PC-3 (cell line): ENCODE results near the gene PPP2R3A. TPM values are rescaled to one million over a fixed set of nuclear protein-coding genes. Genes with fewer than 3 reads are reported as not detected.
"Not testable (repeated sequence)": the region's sequence is repeated elsewhere in the genome, so short reads cannot be mapped to it uniquely, and the experiment has no call there.

Source experiments
- ATAC-seq: fragments of 200-7000 bp; cut with Tn5 transposase; 2 replicates; pipeline ENCODE4 v1.9.1; 2020; ENCODE audit warnings: mild to moderate bottlenecking, moderate library complexity
- BruUV-seq: library from RNA; stranded (reverse); fragments of 400-500 nt; replicated peaks from 2 replicates; lab custom pipeline; 2021; lab: Mats Ljungman, UMichigan
- CTCF ChIA-PET: fragments of 300-600 bp; sonication (Branson Sonifier 250); formaldehyde crosslinking; loops from one replicate; lab custom pipeline; 2022; ENCODE audit warnings: antibody characterized with exemption; lab: Charles Lee
- POLR2A ChIA-PET: fragments of 300-600 bp; sonication (Branson Sonifier 250); formaldehyde crosslinking; loops from one replicate; lab custom pipeline; 2022; ENCODE audit warnings: antibody characterized with exemption; ENCODE audit not compliant: unreplicated experiment; lab: Charles Lee
- DNase-seq: peaks from one replicate; pipeline ENCODE4 v3.0.0-alpha.2; 2015
- H2AFZ ChIP-seq: fragments of 300-600 bp; sonication (generic); 2 replicates; pipeline ENCODE4 v1.6.0; 2016; ENCODE audit warnings: antibody characterized with exemption, low read length
- H3F3A ChIP-seq: fragments of 300-600 bp; sonication (generic); one replicate; pipeline ENCODE4 v1.6.0; 2017; ENCODE audit warnings: antibody characterized with exemption, low read length, control low read depth, mild to moderate bottlenecking; ENCODE audit not compliant: unreplicated experiment
- H3K27ac ChIP-seq: fragments of 300-600 bp; sonication (generic); 2 replicates; pipeline ENCODE4 v1.5.1; 2016; ENCODE audit warnings: mild to moderate bottlenecking, low read length
- H3K27me3 ChIP-seq: fragments of 300-600 bp; sonication (generic); 2 replicates; pipeline ENCODE4 v1.6.1; 2016; ENCODE audit warnings: low read length, mixed read lengths
- H3K36me3 ChIP-seq: fragments of 300-600 bp; sonication (generic); 2 replicates; pipeline ENCODE4 v1.6.1; 2016; ENCODE audit warnings: low read depth, mixed run types, low read length, mixed read lengths
- H3K4me1 ChIP-seq: fragments of 300-600 bp; sonication (generic); 2 replicates; pipeline ENCODE4 v1.5.1; 2016; ENCODE audit warnings: low read length; ENCODE audit not compliant: insufficient read depth
- H3K4me2 ChIP-seq: fragments of 300-600 bp; sonication (generic); 2 replicates; pipeline ENCODE4 v1.6.0; 2016; ENCODE audit warnings: low read length
- H3K4me3 ChIP-seq: fragments of 300-600 bp; sonication (generic); 2 replicates; pipeline ENCODE4 v1.5.1; 2016; ENCODE audit warnings: mild to moderate bottlenecking, low read length, mixed read lengths
- H3K79me2 ChIP-seq: fragments of 300-600 bp; sonication (generic); 2 replicates; pipeline ENCODE4 v1.6.1; 2017; ENCODE audit warnings: low read length, mixed read lengths
- H3K9ac ChIP-seq: fragments of 300-600 bp; sonication (generic); 2 replicates; pipeline ENCODE4 v1.6.0; 2016; ENCODE audit warnings: mild to moderate bottlenecking, low read length
- H3K9me2 ChIP-seq: fragments of 300-600 bp; sonication (generic); replicated peaks from 2 replicates; pipeline ENCODE4 v1.6.1; 2016; ENCODE audit warnings: mixed run types, low read length, mixed read lengths
- H3K9me3 ChIP-seq: fragments of 300-600 bp; sonication (generic); 2 replicates; pipeline ENCODE4 v1.6.1; 2016; ENCODE audit warnings: low read length, mixed read lengths
- H4K20me1 ChIP-seq: fragments of 300-600 bp; sonication (generic); 2 replicates; pipeline ENCODE4 v1.6.1; 2016; ENCODE audit warnings: low read length, mixed read lengths
- EZH2 ChIP-seq: fragments of 300-600 bp; sonication (generic); IDR thresholded peaks from one replicate; pipeline ENCODE4 v1.6.1; 2017; ENCODE audit warnings: antibody characterized with exemption, mild to moderate bottlenecking, low read length; ENCODE audit not compliant: unreplicated experiment
- EZH2phosphoT487 ChIP-seq: fragments of 300-600 bp; sonication (generic); IDR thresholded peaks from 2 replicates; pipeline ENCODE4 v1.6.1; 2018; ENCODE audit warnings: mild to moderate bottlenecking, antibody characterized with exemption, low read length, borderline replicate concordance
- intact Hi-C: fragments of 100-400 bp; cut with micrococcal nuclease; formaldehyde crosslinking; loops from 2 replicates; pipeline ENCODE4 v1.9.0; 2023
- total RNA-seq: library from RNA; depleted of rRNA; stranded (reverse); fragments of >200 nt; gene quantifications from 2 replicates; pipeline ENCODE4 v1.2.3, GENCODE V29; 2014
- TF ChIP-seq, protein P1 (sequence below): fragments of 300-600 bp; sonication (generic); conservative IDR thresholded peaks from 2 replicates; pipeline ENCODE4 v1.5.1; 2017; ENCODE audit warnings: antibody characterized with exemption, low read depth, mild to moderate bottlenecking, low read length

PPP2R3A gene
- total RNA-seq, 1 experiment from 2014 or later, result 12.3 TPM

DNA sequence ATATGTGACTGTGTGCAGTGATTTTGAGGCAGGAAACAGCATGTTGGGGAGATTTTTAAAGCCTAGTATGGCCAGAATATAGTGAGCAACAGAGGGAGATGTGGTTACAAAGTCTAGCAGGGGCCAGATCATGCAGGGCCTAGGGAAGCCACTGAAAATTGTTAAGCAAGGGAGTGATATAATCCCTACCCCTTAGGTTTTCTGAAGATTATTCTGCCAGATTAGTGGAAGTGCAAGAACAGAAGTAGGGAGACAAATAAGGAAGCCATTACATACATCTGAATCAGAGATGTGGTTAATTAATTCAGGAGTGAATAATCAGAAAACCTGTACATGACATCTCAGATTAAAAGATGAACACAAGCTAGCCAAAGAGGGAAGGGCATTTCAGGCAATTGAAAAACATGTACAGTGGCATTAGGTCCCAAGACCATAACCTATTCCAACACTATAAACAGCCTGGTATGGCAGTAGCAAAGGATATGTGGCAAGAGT, 175.8 kb downstream of the PPP2R3A start:
- H3K4me2 ChIP-seq, result no peak overlapping the region
- BruUV-seq, result no TSS peak
- H3K9me3 ChIP-seq, result no peaks in the 10 kb centered on the region
- intact Hi-C loops, result no loop called here
- H3K9me2 ChIP-seq, result no peaks in the 10 kb centered on the region
- H4K20me1 ChIP-seq, result no peaks in the 10 kb centered on the region
- no peak overlapping the region for H3K4me3 ChIP-seq
- no peaks in the 10 kb centered on the region for H3F3A ChIP-seq
- no peak for TF ChIP-seq EZH2
- no peak for TF ChIP-seq EZH2phosphoT487
- TF ChIP-seq, protein P1, sequence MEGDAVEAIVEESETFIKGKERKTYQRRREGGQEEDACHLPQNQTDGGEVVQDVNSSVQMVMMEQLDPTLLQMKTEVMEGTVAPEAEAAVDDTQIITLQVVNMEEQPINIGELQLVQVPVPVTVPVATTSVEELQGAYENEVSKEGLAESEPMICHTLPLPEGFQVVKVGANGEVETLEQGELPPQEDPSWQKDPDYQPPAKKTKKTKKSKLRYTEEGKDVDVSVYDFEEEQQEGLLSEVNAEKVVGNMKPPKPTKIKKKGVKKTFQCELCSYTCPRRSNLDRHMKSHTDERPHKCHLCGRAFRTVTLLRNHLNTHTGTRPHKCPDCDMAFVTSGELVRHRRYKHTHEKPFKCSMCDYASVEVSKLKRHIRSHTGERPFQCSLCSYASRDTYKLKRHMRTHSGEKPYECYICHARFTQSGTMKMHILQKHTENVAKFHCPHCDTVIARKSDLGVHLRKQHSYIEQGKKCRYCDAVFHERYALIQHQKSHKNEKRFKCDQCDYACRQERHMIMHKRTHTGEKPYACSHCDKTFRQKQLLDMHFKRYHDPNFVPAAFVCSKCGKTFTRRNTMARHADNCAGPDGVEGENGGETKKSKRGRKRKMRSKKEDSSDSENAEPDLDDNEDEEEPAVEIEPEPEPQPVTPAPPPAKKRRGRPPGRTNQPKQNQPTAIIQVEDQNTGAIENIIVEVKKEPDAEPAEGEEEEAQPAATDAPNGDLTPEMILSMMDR, result no peak
- H2AFZ ChIP-seq, result no peak overlapping the region
- 0 out of 2 replicates have a peak, but pooled peaks cover 3% of the 10 kb centered on the region for H3K36me3 ChIP-seq
- H3K79me2 ChIP-seq, result no peaks in the 10 kb centered on the region
- CTCF ChIA-PET, result no interaction called here
- DNase-seq (no peak), ATAC-seq (no peak)
- POLR2A ChIA-PET, result no interaction called here
- H3K4me1 ChIP-seq, result peaks cover 21% of the 10 kb centered on the region
- H3K9ac ChIP-seq, result no peak overlapping the region
- no peaks in the 10 kb centered on the region for H3K27me3 ChIP-seq
- H3K27ac ChIP-seq, result 0 out of 2 replicates have a peak overlapping the region, but pooled peaks have one; percentile 57

DNA sequence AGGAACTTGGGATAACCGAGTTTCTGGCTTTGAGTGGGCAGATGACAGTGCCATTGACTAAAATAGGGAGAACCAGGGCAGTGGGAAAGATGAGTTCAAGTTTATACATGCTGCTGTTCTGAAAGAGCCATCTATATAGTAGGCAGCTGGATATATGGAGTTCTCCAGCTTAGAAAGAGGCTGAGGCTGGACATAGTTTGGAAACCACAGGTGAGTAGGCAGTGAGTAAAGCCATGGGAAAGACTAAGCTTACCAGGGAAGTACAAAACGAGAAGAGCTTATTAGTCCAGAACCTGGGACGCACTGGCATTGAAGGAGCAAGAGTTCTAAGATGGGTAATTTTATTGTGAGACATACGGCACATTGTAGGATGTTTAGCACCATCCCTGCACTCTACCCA, 176.4 kb downstream of the PPP2R3A start:
- peak overlapping the region; percentile 15; the same call in 1 of the 2 replicates for H3K4me2 ChIP-seq
- no peaks in the 10 kb centered on the region for H3K9me2 ChIP-seq
- DNase-seq, result peak; percentile 43
- ATAC-seq, result peak; percentile 34
- peak overlapping the region; percentile 57 for H3K27ac ChIP-seq
- peaks cover 2% of the 10 kb centered on the region for H3K79me2 ChIP-seq
- H3K4me1 ChIP-seq, result peaks cover 21% of the 10 kb centered on the region
- no peak overlapping the region for H2AFZ ChIP-seq
- no TSS peak for BruUV-seq
- no peak for TF ChIP-seq EZH2
- TF ChIP-seq, protein P1, result no peak
- TF ChIP-seq EZH2phosphoT487, result no peak
- no peaks in the 10 kb centered on the region for H3K9me3 ChIP-seq
- POLR2A ChIA-PET, result no interaction called here
- H3K36me3 ChIP-seq, result 0 out of 2 replicates have a peak, but pooled peaks cover 3% of the 10 kb centered on the region
- no peaks in the 10 kb centered on the region for H3F3A ChIP-seq
- intact Hi-C loops, result loop anchor here (2.0 kb wide), 1 partner anchor 51 kb away; no protein-coding TSS in a partner anchor
- no peaks in the 10 kb centered on the region for H3K27me3 ChIP-seq
- CTCF ChIA-PET, result no interaction called here
- no peak overlapping the region for H3K4me3 ChIP-seq
- no peak overlapping the region for H3K9ac ChIP-seq
- 0 out of 2 replicates have a peak, but pooled peaks cover under 1% of the 10 kb centered on the region for H4K20me1 ChIP-seq

DNA sequence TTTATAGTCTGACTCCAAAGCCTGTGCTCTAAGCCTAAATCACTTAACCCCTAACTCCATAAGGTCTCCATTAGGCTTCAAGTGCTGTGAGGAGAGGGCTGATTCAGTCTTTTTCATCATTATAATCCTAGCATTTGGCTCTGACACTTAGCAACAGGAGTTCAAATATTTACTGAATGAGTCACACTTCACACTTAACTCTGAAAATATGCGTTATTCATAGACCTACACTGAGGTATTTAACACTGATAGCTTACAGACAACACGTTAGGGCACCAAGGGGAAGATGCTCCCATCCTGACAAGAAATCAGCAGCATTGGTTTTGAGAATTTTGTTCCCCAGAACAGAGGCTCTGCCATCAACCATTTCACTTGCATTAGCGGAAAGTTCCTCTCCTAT, 177.1 kb downstream of the PPP2R3A start:
- Histone ChIP-seq H3K9me3 (no peaks in the 10 kb centered on the region), H3K4me1 (peaks cover 21% of the 10 kb centered on the region), H4K20me1 (peaks cover 8% of the 10 kb centered on the region; the same call in 1 of the 2 replicates), H3F3A (no peaks in the 10 kb centered on the region), H3K79me2 (peaks cover 9% of the 10 kb centered on the region), H3K36me3 (peaks cover 7% of the 10 kb centered on the region; the same call in 1 of the 2 replicates), H2AFZ (no peak overlapping the region), H3K9ac (no peak overlapping the region), H3K4me3 (no peak overlapping the region), H3K4me2 (peak overlapping the region; percentile 15; the same call in 1 of the 2 replicates), H3K27me3 (no peaks in the 10 kb centered on the region), H3K27ac (peak overlapping the region; percentile 57), H3K9me2 (no peaks in the 10 kb centered on the region)
- intact Hi-C loops, result loop anchor here (2.0 kb wide), 1 partner anchor 50 kb away; no protein-coding TSS in a partner anchor
- ChIA-PET POLR2A (no interaction called here), CTCF (interaction anchor here (0.5 kb wide), 1 partner anchor 58 kb away, joined by 3 read pairs; no protein-coding TSS in a partner anchor)
- TF ChIP-seq EZH2, result no peak
- TF ChIP-seq, protein P1, result no peak
- no peak for TF ChIP-seq EZH2phosphoT487
- DNase-seq (peak; percentile 84), ATAC-seq (peak; percentile 91)
- BruUV-seq, result TSS peak; percentile 2

DNA sequence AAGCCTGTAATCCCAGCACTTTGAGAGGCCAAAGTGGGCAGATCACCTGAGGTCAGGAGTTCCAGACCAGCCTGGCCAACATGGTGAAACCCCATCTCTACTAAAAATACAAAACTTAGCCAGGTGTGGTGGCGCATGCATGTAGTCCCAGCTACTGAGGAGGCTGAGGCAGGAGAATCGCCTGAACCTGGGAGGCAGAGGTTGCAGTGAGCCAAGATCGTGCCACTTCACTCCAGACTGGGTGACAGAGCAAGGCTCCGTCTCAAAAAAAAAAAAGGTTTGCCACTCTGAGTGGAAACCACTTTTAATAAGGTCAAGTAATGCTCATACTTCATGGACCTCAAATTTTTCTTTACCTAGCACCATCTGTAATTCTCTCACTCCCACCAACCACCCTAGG, 178.9 kb downstream of the PPP2R3A start:
- intact Hi-C loops, ATAC-seq: not testable (repeated sequence)

More for the DNA sequence above, 178.9 kb downstream of the PPP2R3A start:
- peaks cover 27% of the 10 kb centered on the region for H3K79me2 ChIP-seq
- H3K4me1 ChIP-seq, result peaks cover 26% of the 10 kb centered on the region
- H3K36me3 ChIP-seq, H3K9ac ChIP-seq, H3K9me2 ChIP-seq, H3K27ac ChIP-seq, H3K9me3 ChIP-seq, H2AFZ ChIP-seq, POLR2A ChIA-PET, H3K4me2 ChIP-seq, H3K4me3 ChIP-seq, DNase-seq, CTCF ChIA-PET, H3K27me3 ChIP-seq, BruUV-seq, H3F3A ChIP-seq: not testable (repeated sequence)
- peaks cover 21% of the 10 kb centered on the region for H4K20me1 ChIP-seq
